ENCODE measurements around the gene PIP4K2A. TPM values are rescaled to one million over a fixed set of nuclear protein-coding genes. Genes with fewer than 3 reads are reported as not detected.

Gene PIP4K2A
- total RNA-seq, 6 donors from 2014 or later, result 20.5 to 70.2 (median 34.4) TPM

DNA sequence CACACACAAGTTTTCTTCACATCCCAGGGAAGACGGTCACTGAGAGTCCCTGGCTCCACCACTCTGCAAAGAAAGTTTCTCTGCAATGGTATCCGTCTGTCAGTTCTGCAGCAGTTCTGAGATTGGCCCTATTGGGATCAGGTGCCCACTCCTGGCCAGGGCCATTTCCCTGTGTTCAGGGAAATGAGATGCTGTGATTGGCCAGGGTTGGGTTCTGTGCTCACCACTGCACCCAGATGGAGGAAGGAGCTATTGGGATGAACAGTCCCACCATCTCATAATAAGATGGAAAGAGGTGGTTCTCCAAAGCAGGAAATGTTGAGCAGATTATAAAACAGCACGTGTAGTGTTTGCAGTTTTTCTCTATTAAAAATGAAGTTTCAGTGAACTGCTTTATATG, 13.3 kb upstream of the PIP4K2A start:
- H3K4me3 ChIP-seq, result no peak overlapping the region
- no peaks in the 10 kb centered on the region for H3K27me3 ChIP-seq
- WGBS, 2 donors, result 75 to 77% methylated on average over 3 of the region's 3 CpGs
- DNase-seq, result no peak
- no peaks in the 10 kb centered on the region for H3K9me3 ChIP-seq
- H3K27ac ChIP-seq, result no peak overlapping the region
- ATAC-seq (ENCODE audit: low FRiP score in 2 of 2), result no peak
- peaks cover 0 to 3% (median 0%) of the 10 kb centered on the region in 4 donors for H3K4me1 ChIP-seq
- no peaks in the 10 kb centered on the region for H3K36me3 ChIP-seq
- TF ChIP-seq EP300 (IDR thresholded peaks at IDR 0.05) (no peak), CTCF (IDR thresholded peaks at IDR 0.05) (no peak)

DNA sequence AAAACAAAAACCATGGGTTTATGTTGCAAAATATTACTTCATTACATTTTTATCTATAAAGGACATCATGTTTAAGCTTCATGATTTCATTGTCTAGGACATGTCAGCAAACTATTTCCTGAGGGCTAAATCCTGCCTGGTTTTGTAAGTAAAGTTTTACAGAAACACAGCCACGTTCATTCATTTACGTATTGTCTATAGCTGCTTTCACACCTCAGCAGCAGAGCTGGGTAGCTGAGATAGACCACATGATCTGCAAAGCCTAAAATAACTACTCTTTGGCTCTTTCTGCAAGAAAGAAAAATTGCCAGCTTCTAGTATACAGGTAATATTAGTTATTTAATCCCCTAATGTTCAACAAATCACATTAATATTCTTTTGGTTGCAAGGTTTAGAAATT, 12.7 kb upstream of the PIP4K2A start:
- TF ChIP-seq EP300 (IDR thresholded peaks at IDR 0.05) (no peak), POLR2A (IDR thresholded peaks at IDR 0.05) (no peak), CTCF (IDR thresholded peaks at IDR 0.05) (no peak), POLR2AphosphoS5 (IDR thresholded peaks at IDR 0.05) (no peak)
- Histone ChIP-seq H3K27me3 (no peaks in the 10 kb centered on the region), H3K4me3 (no peak overlapping the region), H3K4me1 (peaks cover 0 to 3% (median 0%) of the 10 kb centered on the region in 4 donors), H3K36me3 (no peaks in the 10 kb centered on the region), H3K27ac (no peak overlapping the region), H3K9me3 (no peaks in the 10 kb centered on the region)
- no peak for ATAC-seq (ENCODE audit: low FRiP score in 2 of 2)
- no peak for DNase-seq
- 21 to 58% methylated on average over 2 of the region's 2 CpGs for WGBS, 2 donors

DNA sequence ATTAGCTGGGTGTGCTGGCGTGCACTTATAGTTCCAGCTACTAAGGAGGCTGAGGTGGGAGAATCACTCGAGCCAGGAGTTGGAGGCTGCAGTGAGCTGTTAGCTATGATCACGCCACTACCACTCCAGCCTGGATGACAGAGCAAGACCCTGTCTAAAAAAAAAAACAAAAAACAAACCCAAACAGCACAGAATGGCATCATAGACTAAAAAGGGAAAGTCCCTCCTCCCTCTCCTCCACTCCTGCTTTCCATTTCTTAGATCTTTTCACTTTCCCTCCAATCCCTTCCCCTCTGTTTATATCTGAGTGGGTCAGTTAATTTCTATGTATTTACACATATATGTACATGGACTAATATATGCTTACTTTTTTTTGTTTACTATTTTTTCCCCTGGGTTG, 10.4 kb upstream of the PIP4K2A start:
- Histone ChIP-seq H3K27me3 (no peaks in the 10 kb centered on the region), H3K4me1 (peaks cover 0 to 3% (median 0%) of the 10 kb centered on the region in 4 donors), H3K4me3 (no peak overlapping the region), H3K9me3 (no peaks in the 10 kb centered on the region), H3K36me3 (no peaks in the 10 kb centered on the region), H3K27ac (no peak overlapping the region)
- no peak for DNase-seq
- 94 to 95% methylated on average over 3 of the region's 3 CpGs for WGBS, 2 donors
- no peak for ATAC-seq (ENCODE audit: low FRiP score in 2 of 2)
- TF ChIP-seq POLR2A (IDR thresholded peaks at IDR 0.05) (no peak), CTCF (IDR thresholded peaks at IDR 0.05) (no peak), EP300 (IDR thresholded peaks at IDR 0.05) (no peak), POLR2AphosphoS5 (IDR thresholded peaks at IDR 0.05) (no peak)

DNA sequence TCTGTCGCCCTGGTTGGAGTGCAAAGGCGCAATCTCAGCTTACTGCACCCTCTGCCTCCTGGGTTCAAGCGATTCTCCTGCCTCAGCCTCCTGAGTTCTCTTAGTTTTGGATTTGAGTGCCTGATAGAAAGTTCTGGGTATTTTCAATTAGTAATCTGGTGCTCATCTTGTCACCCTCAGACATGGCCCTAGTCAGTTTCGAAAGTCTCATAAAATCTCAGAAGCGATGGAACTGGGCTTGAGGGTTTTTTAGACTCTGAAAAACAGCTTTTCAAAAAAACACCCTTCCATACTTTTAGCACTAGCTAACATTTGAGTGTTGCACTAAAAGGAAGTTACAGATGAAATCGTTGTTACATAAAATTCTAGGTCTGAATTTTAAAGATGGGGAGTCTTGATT, 9.4 kb upstream of the PIP4K2A start:
- Histone ChIP-seq H3K4me3 (no peak overlapping the region), H3K27me3 (no peaks in the 10 kb centered on the region), H3K9me3 (no peaks in the 10 kb centered on the region), H3K27ac (no peak overlapping the region), H3K36me3 (no peaks in the 10 kb centered on the region), H3K4me1 (peaks cover 0 to 2% (median 0%) of the 10 kb centered on the region in 4 donors)
- ATAC-seq (ENCODE audit: low FRiP score in 2 of 2) (no peak), DNase-seq (no peak)
- 70 to 84% methylated on average over 6 of the region's 6 CpGs for WGBS, 2 donors
- TF ChIP-seq EP300 (IDR thresholded peaks at IDR 0.05), result no peak
- no peak for TF ChIP-seq CTCF (IDR thresholded peaks at IDR 0.05)
- no peak for TF ChIP-seq POLR2A (IDR thresholded peaks at IDR 0.05)
- no peak for TF ChIP-seq POLR2AphosphoS5 (IDR thresholded peaks at IDR 0.05)

GRCh38 chr10:22723343-22723779, 9.0 kb upstream of the PIP4K2A start:
- H3K4me3 ChIP-seq, result no peak overlapping the region
- no peaks in the 10 kb centered on the region for H3K4me1 ChIP-seq
- no peak overlapping the region for H3K27ac ChIP-seq
- ATAC-seq (ENCODE audit: low FRiP score in 2 of 2), result peak; percentile 19 to 82
- no peak for TF ChIP-seq EP300 (IDR thresholded peaks at IDR 0.05)
- WGBS, 2 donors, result 54 to 59% methylated on average over 5 of the region's 5 CpGs
- H3K27me3 ChIP-seq, result no peaks in the 10 kb centered on the region
- no peaks in the 10 kb centered on the region for H3K36me3 ChIP-seq
- DNase-seq, result no peak
- no peaks in the 10 kb centered on the region for H3K9me3 ChIP-seq
